Cerebellar cortex (tissue), 1 donor: ENCODE measurements around the gene SYNGAP1.

Experiments
- DNase-seq: peaks from one replicate; pipeline ENCODE4 v3.0.0-alpha.2; 2015; ENCODE audit warnings: low spot score

Gene SYNGAP1

GRCh38 chr6:33421344-33421643 lies 1.4 kb downstream of the SYNGAP1 start:
- DNase-seq, result no peak

- DNase-seq, result no peak
Observed at GRCh38 chr6:33423777-33424176, 3.9 kb downstream of the SYNGAP1 start.

GRCh38 chr6:33424855-33425667 lies 5.2 kb downstream of the SYNGAP1 start:
- no peak for DNase-seq

- DNase-seq, result peak; percentile 80
Observed at GRCh38 chr6:33425668-33426577, 6.1 kb downstream of the SYNGAP1 start.

GRCh38 chr6:33426590-33427511 lies 7.0 kb downstream of the SYNGAP1 start:
- DNase-seq, result no peak

GRCh38 chr6:33427585-33428223 lies 7.8 kb downstream of the SYNGAP1 start:
- DNase-seq, result peak; percentile 34

- DNase-seq, result no peak
Observed at GRCh38 chr6:33428224-33428965, 8.5 kb downstream of the SYNGAP1 start.

- no peak for DNase-seq
Observed at GRCh38 chr6:33428966-33429749, 9.3 kb downstream of the SYNGAP1 start.

GRCh38 chr6:33429750-33430052 lies 9.8 kb downstream of the SYNGAP1 start:
- DNase-seq, result no peak

GRCh38 chr6:33430334-33430733 lies 10.5 kb downstream of the SYNGAP1 start:
- DNase-seq, result no peak

- peak; percentile 77 for DNase-seq
Observed at GRCh38 chr6:33430991-33431879, 11.4 kb downstream of the SYNGAP1 start.

GRCh38 chr6:33431880-33432541 lies 12.1 kb downstream of the SYNGAP1 start:
- DNase-seq, result no peak

GRCh38 chr6:33432546-33432945 lies 12.7 kb downstream of the SYNGAP1 start:
- DNase-seq, result no peak

GRCh38 chr6:33433001-33433543 lies 13.2 kb downstream of the SYNGAP1 start:
- DNase-seq, result no peak

GRCh38 chr6:33433544-33434191 lies 13.8 kb downstream of the SYNGAP1 start:
- no peak for DNase-seq

- no peak for DNase-seq
Observed at GRCh38 chr6:33434961-33435360, 15.1 kb downstream of the SYNGAP1 start.

GRCh38 chr6:33437666-33438065 lies 17.8 kb downstream of the SYNGAP1 start:
- no peak for DNase-seq
